IgD-negative memory B cell (primary cell): Measurements from ENCODE around the gene ZFP62. TPM values are rescaled to one million over a fixed set of nuclear protein-coding genes. Genes with fewer than 3 reads are reported as not detected.

Source experiments
- H3K27ac Mint-ChIP-seq, 3 donors: one replicate each; pipeline ENCODE4 v1.8.0; 2020 to 2022; ENCODE audit warnings: mild to moderate bottlenecking in 3 of 3, mixed read lengths in 3 of 3, moderate library complexity in 1 of 3
- H3K27me3 Mint-ChIP-seq: one replicate; pipeline ENCODE4 v1.8.0; 2021; ENCODE audit warnings: mixed read lengths
- H3K36me3 Mint-ChIP-seq: one replicate; pipeline ENCODE4 v1.8.0; 2020; ENCODE audit warnings: mild to moderate bottlenecking, mixed read lengths
- H3K4me1 Mint-ChIP-seq, 3 donors: one replicate each; pipeline ENCODE4 v1.8.0; 2020 to 2022; ENCODE audit warnings: mixed read lengths in 3 of 3, mild to moderate bottlenecking in 1 of 3
- H3K4me3 Mint-ChIP-seq, 4 donors: one replicate each; pipeline ENCODE4 v1.8.0; 2020 to 2022; ENCODE audit warnings: mild to moderate bottlenecking in 4 of 4, mixed read lengths in 4 of 4, moderate library complexity in 3 of 4
- H3K9me3 Mint-ChIP-seq, 3 donors: one replicate each; pipeline ENCODE4 v1.8.0; 2020 to 2021; ENCODE audit warnings: mixed read lengths in 3 of 3, mild to moderate bottlenecking in 1 of 3
- polyA plus RNA-seq: library from polyadenylated mRNA; unstranded; fragments of 300-500 nt; fragmentation: Illumina TruSeq; gene quantifications from one replicate; pipeline ENCODE4 v1.2.3, GENCODE V29; 2021

Gene ZFP62
- polyA plus RNA-seq, 1 donor from 2014 or later: 22.1 TPM

- H3K27ac Mint-ChIP-seq: peak within 1 kb of the TSS; percentile 94 to 100 (median 97)
- H3K36me3 Mint-ChIP-seq: no peaks in the 10 kb centered on the region
- H3K9me3 Mint-ChIP-seq: no peaks in the 10 kb centered on the region
- peaks cover 67 to 74% (median 70%) of the 10 kb centered on the region in 3 donors for H3K4me1 Mint-ChIP-seq
- no peaks in the 10 kb centered on the region for H3K27me3 Mint-ChIP-seq
- H3K4me3 Mint-ChIP-seq: peak within 1 kb of the TSS; percentile 74 to 100 (median 98)
Measured at GRCh38 chr5:180802325-180803180, 58.5 kb downstream of the ZFP62 start, which contains the start of gene MGAT1. Gene MGAT1, minus strand, starts transcription at chr5:180802806. Its CDS starts 9,835 bp downstream, at chr5:180792971.

- H3K4me3 Mint-ChIP-seq: peak overlapping the region; percentile 74 to 88 (median 86)
- H3K9me3 Mint-ChIP-seq: no peaks in the 10 kb centered on the region
- H3K4me1 Mint-ChIP-seq: peaks cover 63 to 68% (median 66%) of the 10 kb centered on the region in 3 donors
- no peaks in the 10 kb centered on the region for H3K36me3 Mint-ChIP-seq
- peak overlapping the region; percentile 31 to 80 (median 67) for H3K27ac Mint-ChIP-seq
- no peaks in the 10 kb centered on the region for H3K27me3 Mint-ChIP-seq
Measured at GRCh38 chr5:180801596-180802324, 59.3 kb downstream of the ZFP62 start.

DNA sequence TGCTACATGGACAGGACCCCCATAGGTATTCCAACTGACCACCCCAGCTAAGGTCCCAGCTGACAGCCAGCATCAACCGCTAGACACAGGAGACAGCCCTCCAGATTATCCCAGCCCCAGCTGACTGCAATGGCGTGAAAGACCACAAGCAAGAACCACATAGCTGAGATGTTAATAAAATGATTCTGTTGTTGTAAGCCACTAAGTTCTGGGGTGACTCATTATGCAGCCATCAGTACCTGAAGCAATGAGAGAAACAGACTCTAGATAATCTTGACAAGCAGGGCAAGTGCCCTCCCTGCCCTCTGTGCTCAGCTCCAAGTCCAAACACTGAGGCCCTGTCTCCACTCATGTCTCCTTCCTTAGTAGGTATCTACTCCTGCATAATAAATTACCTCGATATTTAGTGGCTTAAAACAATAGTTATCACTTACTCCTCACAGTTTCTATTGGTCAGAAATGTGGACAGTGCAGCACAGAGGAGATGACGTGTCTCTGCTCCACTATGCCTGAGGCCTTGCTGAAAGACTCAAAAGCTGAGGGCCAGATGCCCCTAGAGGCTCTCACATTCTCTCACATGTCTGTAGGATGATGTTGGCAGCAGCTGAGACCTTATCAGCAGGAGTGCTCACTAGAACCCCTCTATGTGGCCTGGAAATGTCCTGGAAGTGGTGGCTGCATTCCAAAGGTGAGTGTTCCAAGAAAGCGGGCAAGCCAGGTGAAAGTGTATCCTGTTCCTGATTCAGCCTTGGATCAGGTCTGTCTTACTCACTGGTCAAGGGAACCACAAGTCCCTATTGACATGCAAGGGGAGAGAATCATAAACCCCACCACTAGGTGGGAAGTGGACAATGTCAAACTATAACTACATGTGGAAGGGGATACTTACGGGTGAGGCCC, 60.9 kb downstream of the ZFP62 start:
- Mint-ChIP-seq H3K9me3 (no peaks in the 10 kb centered on the region), H3K36me3 (no peaks in the 10 kb centered on the region), H3K27me3 (no peaks in the 10 kb centered on the region), H3K27ac (peak overlapping the region in 2 of 3 donors; percentile 19 to 28), H3K4me1 (peaks cover 56 to 67% (median 64%) of the 10 kb centered on the region in 3 donors), H3K4me3 (peak overlapping the region in 3 of 4 donors; percentile 74 to 88 (median 88))

DNA sequence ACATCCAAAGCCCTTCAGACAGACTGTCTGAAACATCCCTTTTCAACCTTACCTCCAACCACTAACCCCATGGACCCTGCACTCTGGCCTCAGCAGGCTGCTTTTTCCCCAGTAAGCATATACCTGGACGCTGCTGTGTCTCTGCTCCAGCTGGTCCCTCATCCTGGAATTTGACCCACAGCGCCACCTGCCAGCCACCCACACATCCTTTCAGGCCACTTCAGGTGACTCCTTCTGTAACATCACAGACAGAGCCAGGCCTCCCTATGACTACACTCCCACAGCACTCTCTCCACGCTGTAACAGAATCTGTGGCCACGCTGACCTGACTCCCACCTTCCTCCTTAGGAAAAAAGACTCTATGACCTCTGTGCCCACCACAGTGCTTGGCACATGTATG, 61.9 kb downstream of the ZFP62 start:
- Mint-ChIP-seq H3K27me3 (no peaks in the 10 kb centered on the region), H3K27ac (peak overlapping the region in 2 of 3 donors; percentile 4 to 86), H3K9me3 (no peaks in the 10 kb centered on the region), H3K36me3 (no peaks in the 10 kb centered on the region), H3K4me3 (peak overlapping the region; percentile 46 to 84 (median 72)), H3K4me1 (peaks cover 56 to 64% (median 64%) of the 10 kb centered on the region in 3 donors)

- Mint-ChIP-seq H3K27me3 (no peaks in the 10 kb centered on the region), H3K27ac (peak overlapping the region; percentile 49 to 67 (median 53)), H3K9me3 (no peaks in the 10 kb centered on the region), H3K4me3 (peak overlapping the region in 1 of 4 donors; percentile 84), H3K36me3 (no peaks in the 10 kb centered on the region), H3K4me1 (peaks cover 59 to 71% (median 67%) of the 10 kb centered on the region in 3 donors)
Measured at GRCh38 chr5:180798193-180798592, 62.9 kb downstream of the ZFP62 start.

Other genes with a start within 250 kb of the ZFP62 start
- 0.56 TPM for gene FLT4, start 211.7 kb downstream of the ZFP62 start, polyA plus RNA-seq
- gene OR2Y1, start 121.2 kb downstream of the ZFP62 start, polyA plus RNA-seq: not detected
- gene MGAT1, start 58.5 kb downstream of the ZFP62 start, polyA plus RNA-seq: 101 TPM
- not detected for gene BTNL8, start 37.9 kb upstream of the ZFP62 start, polyA plus RNA-seq
- not detected for gene BTNL3, start 127.6 kb upstream of the ZFP62 start, polyA plus RNA-seq
- 5.1 TPM for gene BTNL9, start 179.0 kb upstream of the ZFP62 start, polyA plus RNA-seq